Measurements from ENCODE around the gene MTFR2. TPM values are rescaled to one million over a fixed set of nuclear protein-coding genes. Genes with fewer than 3 reads are reported as not detected.
"Not testable (repeated sequence)": the region's sequence is repeated elsewhere in the genome, so short reads cannot be mapped to it uniquely, and the experiment has no call there.

MTFR2 gene
- total RNA-seq, 1 experiment from 2014 or later: 18.5 TPM

- CTCF ChIA-PET: interaction anchor here (0.6 to 1.3 kb wide), 2 partner anchors 316 to 332 kb away, joined by 6 to 8 read pairs; no protein-coding TSS in a partner anchor
- peaks cover 13% of the 10 kb centered on the region for H3K36me3 Mint-ChIP-seq (ENCODE audit: insufficient read depth, unreplicated experiment)
Observed at GRCh38 chr6:136225496-136225895, 24.6 kb downstream of the MTFR2 start.

GRCh38 chr6:136224974-136225373 is 25.1 kb downstream of the MTFR2 start:
- H3K36me3 Mint-ChIP-seq (ENCODE audit: insufficient read depth, unreplicated experiment); H3K27ac Mint-ChIP-seq (ENCODE audit: unreplicated experiment); H3K9me3 Mint-ChIP-seq (ENCODE audit: unreplicated experiment); POLR2A ChIA-PET; DNase-seq; H3K4me3 Mint-ChIP-seq (ENCODE audit: unreplicated experiment); H3K4me3 ChIP-seq (ENCODE audit: low read depth, low read length); CTCF ChIA-PET; H3K27me3 Mint-ChIP-seq (ENCODE audit: insufficient read depth, unreplicated experiment); H3K36me3 ChIP-seq (ENCODE audit: control insufficient read depth, insufficient read depth, low read length); BruUV-seq (replicated peaks); H3K27me3 ChIP-seq (replicated peaks; ENCODE audit: control insufficient read depth, insufficient read depth, low read length); H3K9me3 ChIP-seq: not testable (repeated sequence)
- intact Hi-C loops (cut with micrococcal nuclease; ENCODE audit: unreplicated experiment): loop anchor here (10.0 kb wide), 1 partner anchor 320 kb away; no protein-coding TSS in a partner anchor
- peaks cover 18% of the 10 kb centered on the region for H3K4me1 ChIP-seq
- peaks cover 16% of the 10 kb centered on the region for H3K4me1 Mint-ChIP-seq (ENCODE audit: low read depth, unreplicated experiment)

More at GRCh38 chr6:136225496-136225895, 24.6 kb downstream of the MTFR2 start:
- H3K4me1 ChIP-seq: peaks cover 18% of the 10 kb centered on the region
- H3K27me3 ChIP-seq (replicated peaks; ENCODE audit: control insufficient read depth, insufficient read depth, low read length): no peaks in the 10 kb centered on the region
- Mint-ChIP-seq H3K4me1 (ENCODE audit: low read depth, unreplicated experiment) (peaks cover 16% of the 10 kb centered on the region), H3K4me3 (ENCODE audit: unreplicated experiment) (no peak overlapping the region), H3K27me3 (ENCODE audit: insufficient read depth, unreplicated experiment) (peaks cover 5% of the 10 kb centered on the region), H3K27ac (ENCODE audit: unreplicated experiment) (no peak overlapping the region), H3K9me3 (ENCODE audit: unreplicated experiment) (no peaks in the 10 kb centered on the region)
- no peaks in the 10 kb centered on the region for H3K36me3 ChIP-seq (ENCODE audit: control insufficient read depth, insufficient read depth, low read length)
- intact Hi-C loops (cut with micrococcal nuclease; ENCODE audit: unreplicated experiment): loop anchor here (10.0 kb wide), 1 partner anchor 321 kb away; no protein-coding TSS in a partner anchor
- H3K4me3 ChIP-seq (ENCODE audit: low read depth, low read length): no peak overlapping the region
- no TSS peak for BruUV-seq (replicated peaks)
- no peak for DNase-seq
- POLR2A ChIA-PET: no interaction called here
- no peaks in the 10 kb centered on the region for H3K9me3 ChIP-seq
- TF ChIP-seq CTCF (IDR thresholded peaks at IDR 0.05; ENCODE audit: insufficient read depth in 1 of 2, low read depth in 1 of 2, low read length in 1 of 2, severe bottlenecking in 1 of 2, unreplicated experiment in 1 of 2): no peak

- TF ChIP-seq CTCF (IDR thresholded peaks at IDR 0.05; ENCODE audit: insufficient read depth in 1 of 2, low read depth in 1 of 2, low read length in 1 of 2, severe bottlenecking in 1 of 2, unreplicated experiment in 1 of 2): no peak
- no peaks in the 10 kb centered on the region for H3K36me3 ChIP-seq (ENCODE audit: control insufficient read depth, insufficient read depth, low read length)
- Mint-ChIP-seq H3K4me3 (ENCODE audit: unreplicated experiment) (no peak overlapping the region), H3K36me3 (ENCODE audit: insufficient read depth, unreplicated experiment) (no peaks in the 10 kb centered on the region), H3K27ac (ENCODE audit: unreplicated experiment) (no peak overlapping the region), H3K4me1 (ENCODE audit: low read depth, unreplicated experiment) (no peaks in the 10 kb centered on the region), H3K27me3 (ENCODE audit: insufficient read depth, unreplicated experiment) (peaks cover 3% of the 10 kb centered on the region), H3K9me3 (ENCODE audit: unreplicated experiment) (no peaks in the 10 kb centered on the region)
- H3K9me3 ChIP-seq: no peaks in the 10 kb centered on the region
- BruUV-seq (replicated peaks): no TSS peak
- H3K4me3 ChIP-seq (ENCODE audit: low read depth, low read length): no peak overlapping the region
- CTCF ChIA-PET: no interaction called here
- no peaks in the 10 kb centered on the region for H3K4me1 ChIP-seq
- DNase-seq: no peak
- intact Hi-C loops (cut with micrococcal nuclease; ENCODE audit: unreplicated experiment): no loop called here
- no peaks in the 10 kb centered on the region for H3K27me3 ChIP-seq (replicated peaks; ENCODE audit: control insufficient read depth, insufficient read depth, low read length)
- POLR2A ChIA-PET: no interaction called here
Observed at GRCh38 chr6:136216503-136217401, 33.4 kb downstream of the MTFR2 start.
